ENCODE measurements around the gene PCDHGB3. TPM values are rescaled to one million over a fixed set of nuclear protein-coding genes. Genes with fewer than 3 reads are reported as not detected.

PCDHGB3 gene
- total RNA-seq, 5 donors from 2014 or later (not counting 1 experiment from before 2014, with no cell fraction given) = 0.20 to 0.85 (median 0.41) TPM

DNA sequence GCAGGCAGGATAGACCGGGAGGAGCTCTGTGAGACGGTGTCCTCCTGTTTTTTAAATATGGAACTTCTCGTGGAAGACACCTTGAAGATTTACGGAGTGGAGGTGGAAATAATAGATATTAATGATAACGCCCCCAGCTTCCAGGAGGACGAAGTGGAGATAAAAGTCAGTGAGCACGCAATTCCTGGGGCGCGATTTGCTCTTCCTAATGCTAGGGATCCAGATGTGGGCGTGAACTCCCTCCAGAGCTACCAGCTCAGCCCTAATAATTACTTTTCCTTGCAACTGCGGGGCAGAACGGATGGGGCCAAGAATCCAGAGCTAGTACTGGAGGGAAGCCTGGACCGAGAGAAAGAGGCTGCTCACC lies 51.4 kb downstream of the PCDHGB3 start:
- peak overlapping the region in 1 of 2 donors; percentile 62 for H3K4me3 ChIP-seq (ENCODE audit: control insufficient read depth in 1 of 2, extremely low read depth in 1 of 2, low read length in 1 of 2)
- H3K9me3 Mint-ChIP-seq = peaks cover 3 to 32% (median 28%) of the 10 kb centered on the region in 3 donors
- WGBS (ENCODE audit: insufficient coverage) = 30% methylated on average over 9 of the region's 13 CpGs

More for the DNA sequence above, 51.4 kb downstream of the PCDHGB3 start:
- Histone ChIP-seq H3K27me3 (replicated peaks in 1 of 2; ENCODE audit: control insufficient read depth in 2 of 2, extremely low read depth in 1 of 2, insufficient read depth in 2 of 2, low read length in 1 of 2) (peaks cover 28 to 60% of the 10 kb centered on the region in 2 experiments), H3K9me3 (peaks cover 3% of the 10 kb centered on the region), H3K27ac (ENCODE audit: low read length) (no peak overlapping the region), H3K36me3 (ENCODE audit: control insufficient read depth in 2 of 2, extremely low read depth in 1 of 2, insufficient read depth in 1 of 2, low read length in 1 of 2) (no peaks in the 10 kb centered on the region), H3K4me1 (ENCODE audit: control insufficient read depth in 1 of 2, extremely low read depth in 1 of 2, insufficient read depth in 2 of 2, low read length in 2 of 2) (peaks cover 0 to 15% of the 10 kb centered on the region in 2 experiments)
- no peak for DNase-seq
- peaks cover 19% of the 10 kb centered on the region for H3K36me3 Mint-ChIP-seq
- no peak overlapping the region for H3K27ac Mint-ChIP-seq
- peaks cover 3 to 13% (median 7%) of the 10 kb centered on the region in 3 donors for H3K4me1 Mint-ChIP-seq
- no peak for ATAC-seq (replicated peaks in 1 of 4)
- ChIA-PET CTCF (interaction anchor here in 1 of 2 donors (1.5 to 1.7 kb wide), 2 partner anchors 9 to 136 kb away, joined by 11 to 14 read pairs; partner anchors contain the start of gene PCDHGA10), POLR2A (no interaction called here)
- peaks cover 62 to 78% of the 10 kb centered on the region in 2 donors for H3K27me3 Mint-ChIP-seq
- H3K4me3 Mint-ChIP-seq = peak overlapping the region; percentile 52 to 76 (median 70)

Other genes with a start within 250 kb of the PCDHGB3 start
- not detected for gene PCDHB4, start 248.4 kb upstream of the PCDHGB3 start, total RNA-seq
- gene PCDHB5, start 235.0 kb upstream of the PCDHGB3 start, total RNA-seq = under 1 TPM in 3 of 5 donors, not detected in 2; 0.09 to 0.32 (median 0.30) TPM
- gene PCDHB6, start 220.2 kb upstream of the PCDHGB3 start, total RNA-seq = not detected
- gene PCDHB7, start 197.6 kb upstream of the PCDHGB3 start, total RNA-seq = not detected
- gene PCDHB8, start 192.5 kb upstream of the PCDHGB3 start, total RNA-seq = not detected
- not detected for gene PCDHB16, start 187.9 kb upstream of the PCDHGB3 start, total RNA-seq
- under 1 TPM in 3 of 5 donors, not detected in 2; 0.09 to 0.26 (median 0.23) TPM for gene PCDHB9, start 183.1 kb upstream of the PCDHGB3 start, total RNA-seq
- not detected for gene PCDHB10, start 177.9 kb upstream of the PCDHGB3 start, total RNA-seq
- gene PCDHB11, start 170.6 kb upstream of the PCDHGB3 start, total RNA-seq = not detected
- gene PCDHB12, start 161.5 kb upstream of the PCDHGB3 start, total RNA-seq = not detected
- under 1 TPM in 1 of 5 donors, not detected in 4; 0.06 TPM for gene PCDHB13, start 156.3 kb upstream of the PCDHGB3 start, total RNA-seq
- gene PCDHB14, start 146.9 kb upstream of the PCDHGB3 start, total RNA-seq = under 1 TPM in 1 of 5 donors, not detected in 4; 0.12 TPM
- gene PCDHB15, start 124.8 kb upstream of the PCDHGB3 start, total RNA-seq = under 1 TPM in 2 of 5 donors, not detected in 3; 0.12 to 0.16 TPM
- gene SLC25A2, start 66.2 kb upstream of the PCDHGB3 start, total RNA-seq = 1 to 10 TPM in 2 of 5 donors, under 1 TPM in 2, not detected in 1; 0.49 to 2.0 (median 0.97) TPM
- 100 to 1,000 TPM in 3 of 5 donors, 10 to 100 TPM in 2; 83.7 to 103 (median 101) TPM for gene TAF7, start 49.5 kb upstream of the PCDHGB3 start, total RNA-seq
- gene PCDHGA1, start 39.7 kb upstream of the PCDHGB3 start, total RNA-seq = under 1 TPM in 4 of 5 donors, not detected in 1; 0.16 to 0.38 (median 0.31) TPM
- under 1 TPM in 2 of 5 donors, not detected in 3; 0.13 to 0.15 TPM for gene PCDHGA2, start 31.5 kb upstream of the PCDHGB3 start, total RNA-seq
- under 1 TPM in 2 of 5 donors, not detected in 3; 0.09 to 0.20 TPM for gene PCDHGA3, start 26.4 kb upstream of the PCDHGB3 start, total RNA-seq
- under 1 TPM in 2 of 5 donors, not detected in 3; 0.13 to 0.19 TPM for gene PCDHGB1, start 20.1 kb upstream of the PCDHGB3 start, total RNA-seq
- gene PCDHGA4, start 15.2 kb upstream of the PCDHGB3 start, total RNA-seq = under 1 TPM in 4 of 5 donors, not detected in 1; 0.18 to 0.37 (median 0.28) TPM
- under 1 TPM; 0.16 to 0.62 (median 0.47) TPM for gene PCDHGB2, start 10.2 kb upstream of the PCDHGB3 start, total RNA-seq
- gene PCDHGA5, start 6.1 kb upstream of the PCDHGB3 start, total RNA-seq = under 1 TPM in 3 of 5 donors, not detected in 2; 0.06 to 0.43 (median 0.41) TPM
- under 1 TPM; 0.19 to 0.64 (median 0.28) TPM for gene PCDHGA6, start 3.6 kb downstream of the PCDHGB3 start, total RNA-seq
- gene PCDHGA7, start 12.5 kb downstream of the PCDHGB3 start, total RNA-seq = under 1 TPM; 0.16 to 0.53 (median 0.21) TPM
- under 1 TPM; 0.09 to 0.29 (median 0.19) TPM for gene PCDHGB4, start 17.5 kb downstream of the PCDHGB3 start, total RNA-seq
- under 1 TPM in 3 of 5 donors, not detected in 2; 0.05 to 0.13 (median 0.09) TPM for gene PCDHGA8, start 22.4 kb downstream of the PCDHGB3 start, total RNA-seq
- gene PCDHGB5, start 27.7 kb downstream of the PCDHGB3 start, total RNA-seq = under 1 TPM; 0.26 to 0.96 (median 0.39) TPM
- gene PCDHGA9, start 32.5 kb downstream of the PCDHGB3 start, total RNA-seq = under 1 TPM in 4 of 5 donors, not detected in 1; 0.14 to 0.26 (median 0.19) TPM
- gene PCDHGB6, start 37.8 kb downstream of the PCDHGB3 start, total RNA-seq = under 1 TPM in 4 of 5 donors, not detected in 1; 0.19 to 0.59 (median 0.37) TPM
- under 1 TPM; 0.10 to 0.53 (median 0.32) TPM for gene PCDHGA10, start 42.7 kb downstream of the PCDHGB3 start, total RNA-seq
- under 1 TPM; 0.16 to 0.33 (median 0.22) TPM for gene PCDHGB7, start 47.4 kb downstream of the PCDHGB3 start, total RNA-seq
- under 1 TPM in 4 of 5 donors, not detected in 1; 0.06 to 0.44 (median 0.11) TPM for gene PCDHGA11, start 50.8 kb downstream of the PCDHGB3 start, total RNA-seq
- under 1 TPM in 4 of 5 donors, not detected in 1; 0.09 to 0.53 (median 0.22) TPM for gene PCDHGA12, start 60.3 kb downstream of the PCDHGB3 start, total RNA-seq
- gene PCDHGC3, start 105.7 kb downstream of the PCDHGB3 start, total RNA-seq = under 1 TPM in 4 of 5 donors, not detected in 1; 0.12 to 0.30 (median 0.24) TPM
- under 1 TPM in 2 of 5 donors, not detected in 3; 0.18 to 0.51 TPM for gene PCDHGC4, start 114.8 kb downstream of the PCDHGB3 start, total RNA-seq
- not detected for gene PCDHGC5, start 118.8 kb downstream of the PCDHGB3 start, total RNA-seq
- 100 to 1,000 TPM; 190 to 271 (median 211) TPM for gene DIAPH1, start 248.8 kb downstream of the PCDHGB3 start, total RNA-seq